Testis (tissue), 3 donors: ENCODE measurements around the gene IL1RAPL1. TPM values are rescaled to one million over a fixed set of nuclear protein-coding genes. Genes with fewer than 3 reads are reported as not detected.

ENCODE experiments used
- DNase-seq: peaks from one replicate; pipeline ENCODE4 v3.0.0-alpha.2; 2019
- H3K27ac ChIP-seq, 2 donors: fragments of 200-600 bp; sonication (generic); one replicate each; pipeline ENCODE4 v1.5.1; 2019
- H3K27me3 ChIP-seq: fragments of 200-600 bp; sonication (generic); one replicate; pipeline ENCODE4 v1.5.1; 2019
- H3K36me3 ChIP-seq: fragments of 200-600 bp; sonication (generic); one replicate; pipeline ENCODE4 v1.5.1; 2017; ENCODE audit warnings: low read depth; ENCODE audit errors: missing control alignments
- H3K4me1 ChIP-seq: fragments of 200-600 bp; sonication (generic); one replicate; pipeline ENCODE4 v1.5.1; 2019
- H3K4me3 ChIP-seq, 2 donors: fragments of 200-600 bp; sonication (generic); one replicate each; pipeline ENCODE4 v1.5.1; 2017 to 2019
- H3K9me3 ChIP-seq: fragments of 200-600 bp; sonication (generic); one replicate; pipeline ENCODE4 v1.5.1; 2017
- CTCF ChIP-seq, 3 experiments: fragments of 450-650 bp in 2 of 3; fragments of 200-600 bp in 1 of 3; sonication (generic) in 1 of 3; IDR thresholded peaks; one replicate each; pipeline ENCODE4 v1.5.1; 2016 to 2019; ENCODE audit warnings: antibody characterized with exemption in 3 of 3, mild to moderate bottlenecking in 2 of 3, moderate library complexity in 1 of 3
- POLR2A ChIP-seq: fragments of 450-650 bp; IDR thresholded peaks from one replicate; pipeline ENCODE4 v1.6.1; 2017; ENCODE audit warnings: antibody characterized with exemption, mild to moderate bottlenecking, moderate library complexity
- WGBS, 2 donors: methylation state at CpG; one replicate each; pipeline ENCODE4 v1.1.5; 2018; 5-methylcytosine and 5-hydroxymethylcytosine counted together
- intact Hi-C: fragments of 100-400 bp; cut with DNase I; formaldehyde crosslinking; loops from one replicate; pipeline ENCODE4 v1.15.1; 2023; ENCODE audit warnings: low total_unique reads
- polyA plus RNA-seq: library from polyadenylated mRNA; stranded (reverse); fragments of 350-450 nt; fragmentation: Illumina TruSeq; extraction: RNeasy Lipid Tissue Mini Kit (QIAGEN cat#74804); gene quantifications from one replicate; pipeline ENCODE4 v1.2.3, GENCODE V29; 2014; ENCODE audit warnings: low read depth, low replicate concordance; ENCODE audit not compliant: insufficient read depth
- total RNA-seq, 2 donors: library from RNA; depleted of rRNA; stranded (reverse); fragments of >200 nt; gene quantifications; one replicate each; pipeline ENCODE4 v1.2.3, GENCODE V29; 2016

IL1RAPL1 gene
- total and polyA plus RNA-seq, 3 donors from 2014 or later, result 0.13 to 0.94 (median 0.93) TPM

GRCh38 chrX:28884823-28885222, 297.6 kb downstream of the IL1RAPL1 start:
- H3K4me1 ChIP-seq, result no peaks in the 10 kb centered on the region
- H3K9me3 ChIP-seq, result no peaks in the 10 kb centered on the region
- intact Hi-C loops, result no loop called here
- H3K27me3 ChIP-seq, result no peaks in the 10 kb centered on the region
- no peak overlapping the region for H3K27ac ChIP-seq
- WGBS, 2 donors, result 92% methylated on average over 1 of the region's 1 CpG
- no peak for TF ChIP-seq CTCF (IDR thresholded peaks at IDR 0.05)
- no peak for TF ChIP-seq POLR2A
- no peak overlapping the region for H3K4me3 ChIP-seq
- DNase-seq, result no peak
- H3K36me3 ChIP-seq, result no peaks in the 10 kb centered on the region

- 83% methylated on average over 1 of the region's 1 CpG for WGBS, 2 donors
- H3K36me3 ChIP-seq, result no peaks in the 10 kb centered on the region
These were observed 301.2 kb downstream of the IL1RAPL1 start for GRCh38 chrX:28888416-28888815.

GRCh38 chrX:28889591-28890090, 302.4 kb downstream of the IL1RAPL1 start:
- Histone ChIP-seq H3K27ac (no peak overlapping the region), H3K4me1 (no peaks in the 10 kb centered on the region), H3K9me3 (no peaks in the 10 kb centered on the region), H3K36me3 (no peaks in the 10 kb centered on the region), H3K4me3 (no peak overlapping the region), H3K27me3 (no peaks in the 10 kb centered on the region)
- TF ChIP-seq POLR2A (no peak), CTCF (IDR thresholded peaks at IDR 0.05) (no peak)
- WGBS, 2 donors, result 37 to 61% methylated on average over 8 of the region's 8 CpGs
- no peak for DNase-seq
- intact Hi-C loops, result no loop called here

More at GRCh38 chrX:28888416-28888815, 301.2 kb downstream of the IL1RAPL1 start:
- Histone ChIP-seq H3K4me1 (no peaks in the 10 kb centered on the region), H3K4me3 (no peak overlapping the region), H3K27ac (no peak overlapping the region), H3K9me3 (no peaks in the 10 kb centered on the region), H3K27me3 (no peaks in the 10 kb centered on the region)
- intact Hi-C loops, result no loop called here
- no peak for TF ChIP-seq POLR2A
- no peak for TF ChIP-seq CTCF (IDR thresholded peaks at IDR 0.05)
- no peak for DNase-seq

- WGBS, 2 donors, result 93 to 97% methylated on average over 3 of the region's 3 CpGs
- H3K27me3 ChIP-seq, result no peaks in the 10 kb centered on the region
- no peaks in the 10 kb centered on the region for H3K4me1 ChIP-seq
- H3K9me3 ChIP-seq, result no peaks in the 10 kb centered on the region
- no peak for DNase-seq
- H3K36me3 ChIP-seq, result no peaks in the 10 kb centered on the region
- H3K4me3 ChIP-seq, result no peak overlapping the region
- H3K27ac ChIP-seq, result no peak overlapping the region
- intact Hi-C loops, result no loop called here
- TF ChIP-seq CTCF (IDR thresholded peaks at IDR 0.05) (no peak), POLR2A (no peak)
These were observed 314.4 kb downstream of the IL1RAPL1 start for GRCh38 chrX:28901637-28902036.

- intact Hi-C loops, result no loop called here
- Histone ChIP-seq H3K9me3 (no peaks in the 10 kb centered on the region), H3K36me3 (no peaks in the 10 kb centered on the region), H3K27ac (no peak overlapping the region), H3K4me3 (no peak overlapping the region), H3K27me3 (no peaks in the 10 kb centered on the region), H3K4me1 (no peaks in the 10 kb centered on the region)
- TF ChIP-seq POLR2A (no peak), CTCF (IDR thresholded peaks at IDR 0.05) (no peak)
- no peak for DNase-seq
- 46 to 60% methylated on average over 2 of the region's 2 CpGs for WGBS, 2 donors
These were observed 323.2 kb downstream of the IL1RAPL1 start for GRCh38 chrX:28910487-28910886.
